GF-D8 (cell line): Measurements from ENCODE around the gene BATF.

ENCODE experiments used
- DNase-seq: peaks from one replicate; lab custom pipeline; 2025; lab: John Stamatoyannopoulos, UW

BATF gene

GRCh38 chr14:75562089-75562488, 39.8 kb downstream of the BATF start:
- no peak for DNase-seq

- DNase-seq: no peak
Measured at GRCh38 chr14:75562489-75562888, 40.2 kb downstream of the BATF start.

- no peak for DNase-seq
Measured at GRCh38 chr14:75563931-75564330, 41.7 kb downstream of the BATF start.

GRCh38 chr14:75565056-75565455, 42.8 kb downstream of the BATF start:
- no peak for DNase-seq

- DNase-seq: no peak
Measured at GRCh38 chr14:75566321-75566720, 44.1 kb downstream of the BATF start.

- DNase-seq: no peak
Measured at GRCh38 chr14:75566752-75567151, 44.5 kb downstream of the BATF start.

- no peak for DNase-seq
Measured at GRCh38 chr14:75568140-75568539, 45.9 kb downstream of the BATF start.

GRCh38 chr14:75568791-75569190, 46.5 kb downstream of the BATF start:
- no peak for DNase-seq

GRCh38 chr14:75570797-75571196, 48.5 kb downstream of the BATF start:
- no peak for DNase-seq

GRCh38 chr14:75572104-75572503, 49.8 kb downstream of the BATF start:
- DNase-seq: no peak

- no peak for DNase-seq
Measured at GRCh38 chr14:75577090-75577489, 54.8 kb downstream of the BATF start.

- peak; percentile 16 for DNase-seq
Measured at GRCh38 chr14:75577729-75578101, 55.4 kb downstream of the BATF start.

GRCh38 chr14:75578102-75578785, 56.0 kb downstream of the BATF start, which contains the start of gene FLVCR2:
FLVCR2 (plus strand) TSS chr14:75578620; CDS start chr14:75578973, 353 bp downstream.
- DNase-seq: no peak

- DNase-seq: no peak
Measured at GRCh38 chr14:75578786-75579337, 56.6 kb downstream of the BATF start.

- DNase-seq: no peak
Measured at GRCh38 chr14:75579338-75579864, 57.1 kb downstream of the BATF start.

- DNase-seq: no peak
Measured at GRCh38 chr14:75579882-75580281, 57.6 kb downstream of the BATF start.

GRCh38 chr14:75587388-75587787, 65.1 kb downstream of the BATF start:
- DNase-seq: no peak

- no peak for DNase-seq
Measured at GRCh38 chr14:75589931-75590330, 67.7 kb downstream of the BATF start.

- DNase-seq: no peak
Measured at GRCh38 chr14:75591331-75591946, 69.2 kb downstream of the BATF start.

GRCh38 chr14:75591987-75592575, 69.8 kb downstream of the BATF start:
- no peak for DNase-seq

GRCh38 chr14:75595226-75595625, 73.0 kb downstream of the BATF start:
- DNase-seq: no peak
